ENCODE data around the gene LRP11.

Gene LRP11

GRCh38 chr6:149906405-149906804, 42.2 kb upstream of the LRP11 start:
- H3K27me3 ChIP-seq (replicated peaks; ENCODE audit: insufficient read depth, low read length): peaks cover 82% of the 10 kb centered on the region
- H3F3A ChIP-seq (ENCODE audit: insufficient read depth, low read length): no peaks in the 10 kb centered on the region
- no peaks in the 10 kb centered on the region for H3K9me2 ChIP-seq (replicated peaks; ENCODE audit: insufficient read depth, low read length)
- no peaks in the 10 kb centered on the region for H3K4me1 ChIP-seq (ENCODE audit: low read length)
- H2AFZ ChIP-seq (ENCODE audit: low read length): no peak overlapping the region
- DNase-seq: no peak
- no peak overlapping the region for H3K27ac ChIP-seq (ENCODE audit: low read length)
- H3K9ac ChIP-seq (ENCODE audit: low read length): no peak overlapping the region
- TF ChIP-seq EZH2phosphoT487 (IDR thresholded peaks at IDR 0.05; ENCODE audit: low read length) (no peak), EZH2 (optimal IDR thresholded peaks at IDR 0.05; ENCODE audit: low read depth, low read length) (no peak), CTCF (IDR thresholded peaks at IDR 0.05; ENCODE audit: low read length) (no peak)
- no peaks in the 10 kb centered on the region for H3K79me2 ChIP-seq (ENCODE audit: low read length)
- no peaks in the 10 kb centered on the region for H3K36me3 ChIP-seq (replicated peaks; ENCODE audit: insufficient read depth, low read length)
- no peaks in the 10 kb centered on the region for H3K9me3 ChIP-seq (replicated peaks; ENCODE audit: insufficient read depth, low read length)
- H3K4me2 ChIP-seq (ENCODE audit: low read depth, low read length): no peak overlapping the region
- no peak overlapping the region for H3K4me3 ChIP-seq (ENCODE audit: low read length)
- H4K20me1 ChIP-seq (ENCODE audit: insufficient read depth, low read length): no peaks in the 10 kb centered on the region

- no peaks in the 10 kb centered on the region for H3K9me3 ChIP-seq (replicated peaks; ENCODE audit: insufficient read depth, low read length)
- no peak overlapping the region for H3K27ac ChIP-seq (ENCODE audit: low read length)
- no peaks in the 10 kb centered on the region for H4K20me1 ChIP-seq (ENCODE audit: insufficient read depth, low read length)
These were observed 41.8 kb upstream of the LRP11 start for GRCh38 chr6:149905911-149906371.

GRCh38 chr6:149905371-149905910, 41.3 kb upstream of the LRP11 start:
- Histone ChIP-seq H3K27me3 (replicated peaks; ENCODE audit: insufficient read depth, low read length) (peaks cover 90% of the 10 kb centered on the region), H4K20me1 (ENCODE audit: insufficient read depth, low read length) (no peaks in the 10 kb centered on the region), H2AFZ (ENCODE audit: low read length) (no peak overlapping the region), H3K9ac (ENCODE audit: low read length) (no peak overlapping the region), H3K9me3 (replicated peaks; ENCODE audit: insufficient read depth, low read length) (no peaks in the 10 kb centered on the region), H3K4me1 (ENCODE audit: low read length) (no peaks in the 10 kb centered on the region), H3K36me3 (replicated peaks; ENCODE audit: insufficient read depth, low read length) (no peaks in the 10 kb centered on the region), H3K9me2 (replicated peaks; ENCODE audit: insufficient read depth, low read length) (no peaks in the 10 kb centered on the region), H3K27ac (ENCODE audit: low read length) (no peak overlapping the region), H3K79me2 (ENCODE audit: low read length) (no peaks in the 10 kb centered on the region), H3K4me3 (ENCODE audit: low read length) (no peak overlapping the region), H3K4me2 (ENCODE audit: low read depth, low read length) (no peak overlapping the region), H3F3A (ENCODE audit: insufficient read depth, low read length) (no peaks in the 10 kb centered on the region)
- no peak for TF ChIP-seq EZH2phosphoT487 (IDR thresholded peaks at IDR 0.05; ENCODE audit: low read length)
- no peak for TF ChIP-seq EZH2 (optimal IDR thresholded peaks at IDR 0.05; ENCODE audit: low read depth, low read length)
- no peak for TF ChIP-seq CTCF (IDR thresholded peaks at IDR 0.05; ENCODE audit: low read length)
- DNase-seq: no peak

More at GRCh38 chr6:149905911-149906371, 41.8 kb upstream of the LRP11 start:
- H3K79me2 ChIP-seq (ENCODE audit: low read length): no peaks in the 10 kb centered on the region
- no peak overlapping the region for H3K9ac ChIP-seq (ENCODE audit: low read length)
- H3K4me1 ChIP-seq (ENCODE audit: low read length): no peaks in the 10 kb centered on the region
- peaks cover 85% of the 10 kb centered on the region for H3K27me3 ChIP-seq (replicated peaks; ENCODE audit: insufficient read depth, low read length)
- no peak overlapping the region for H3K4me2 ChIP-seq (ENCODE audit: low read depth, low read length)
- TF ChIP-seq EZH2phosphoT487 (IDR thresholded peaks at IDR 0.05; ENCODE audit: low read length): no peak
- TF ChIP-seq EZH2 (optimal IDR thresholded peaks at IDR 0.05; ENCODE audit: low read depth, low read length): no peak
- TF ChIP-seq CTCF (IDR thresholded peaks at IDR 0.05; ENCODE audit: low read length): no peak
- no peaks in the 10 kb centered on the region for H3K9me2 ChIP-seq (replicated peaks; ENCODE audit: insufficient read depth, low read length)
- no peak overlapping the region for H2AFZ ChIP-seq (ENCODE audit: low read length)
- DNase-seq: no peak
- H3K36me3 ChIP-seq (replicated peaks; ENCODE audit: insufficient read depth, low read length): no peaks in the 10 kb centered on the region
- H3K4me3 ChIP-seq (ENCODE audit: low read length): no peak overlapping the region
- no peaks in the 10 kb centered on the region for H3F3A ChIP-seq (ENCODE audit: insufficient read depth, low read length)

All from MM.1S (cell line).